Neural cell (in vitro differentiated cells): ENCODE measurements around the gene SOBP. TPM values are rescaled to one million over a fixed set of nuclear protein-coding genes. Genes with fewer than 3 reads are reported as not detected.

ENCODE experiments used
- H2AFZ ChIP-seq: fragments of 200-600, 300-800 bp; sonication (generic), shearing (Covaris generic); 2 replicates; pipeline ENCODE4 v1.6.0; 2014; ENCODE audit warnings: low read depth, mild to moderate bottlenecking, antibody characterized with exemption, low read length, moderate library complexity
- H3F3A ChIP-seq: fragments of 200-600 bp; shearing (Covaris generic); 2 replicates; pipeline ENCODE4 v1.6.1; 2016; ENCODE audit warnings: mild to moderate bottlenecking, moderate library complexity, mixed read lengths, antibody characterized with exemption, low read length; ENCODE audit not compliant: insufficient read depth, poor library complexity, severe bottlenecking
- H3K27ac ChIP-seq: fragments of 200-600, 300-800 bp; sonication (generic), shearing (Covaris generic); 2 replicates; pipeline ENCODE4 v1.5.1; 2014; ENCODE audit warnings: mild to moderate bottlenecking, low read length, moderate library complexity
- H3K27me3 ChIP-seq: fragments of 300-800, 200-600 bp; sonication (generic), shearing (Covaris generic); 2 replicates; pipeline ENCODE4 v1.6.0; 2014; ENCODE audit warnings: mild to moderate bottlenecking, low read depth, low read length, moderate library complexity; ENCODE audit not compliant: insufficient read depth
- H3K36me3 ChIP-seq: fragments of 300-800, 200-600 bp; sonication (generic), shearing (Covaris generic); 2 replicates; pipeline ENCODE4 v1.5.1; 2014; ENCODE audit warnings: mild to moderate bottlenecking, antibody characterized with exemption, low read length, moderate library complexity; ENCODE audit not compliant: insufficient read depth
- H3K4me2 ChIP-seq: fragments of 300-800, 200-600 bp; sonication (generic), shearing (Covaris generic); 2 replicates; pipeline ENCODE4 v1.6.0; 2014; ENCODE audit warnings: mild to moderate bottlenecking, low read length
- H3K4me3 ChIP-seq: fragments of 300-800, 200-600 bp; sonication (generic), shearing (Covaris generic); 2 replicates; pipeline ENCODE4 v1.5.1; 2014; ENCODE audit warnings: mild to moderate bottlenecking, low read length, moderate library complexity
- H3K79me2 ChIP-seq: fragments of 200-600 bp; shearing (Covaris generic); replicated peaks from 2 replicates; pipeline ENCODE4 v1.6.0; 2014; ENCODE audit warnings: mild to moderate bottlenecking, low read length, moderate library complexity; ENCODE audit not compliant: insufficient read depth
- H3K9ac ChIP-seq: fragments of 300-800, 200-600 bp; sonication (generic), shearing (Covaris generic); 2 replicates; pipeline ENCODE4 v1.6.1; 2016; ENCODE audit warnings: mild to moderate bottlenecking, low read length, mixed read lengths
- H3K9me2 ChIP-seq: fragments of 200-600 bp; shearing (Covaris generic); 2 replicates; pipeline ENCODE4 v1.6.1; 2016; ENCODE audit warnings: mild to moderate bottlenecking, low read length, mixed read lengths; ENCODE audit not compliant: insufficient read depth
- H3K9me3 ChIP-seq: fragments of 200-600, 300-800 bp; sonication (generic), shearing (Covaris generic); 2 replicates; pipeline ENCODE4 v1.6.1; 2016; ENCODE audit warnings: mild to moderate bottlenecking, mixed run types, low read length, moderate library complexity, mixed read lengths
- H4K20me1 ChIP-seq: fragments of 200-600 bp; shearing (Covaris generic); 2 replicates; pipeline ENCODE4 v1.6.1; 2016; ENCODE audit warnings: mild to moderate bottlenecking, mixed run types; ENCODE audit not compliant: insufficient read depth
- EP300 ChIP-seq: fragments of 450-650 bp; conservative IDR thresholded peaks from 2 replicates; pipeline ENCODE4 v1.6.1; 2014; ENCODE audit warnings: antibody characterized with exemption, mild to moderate bottlenecking, moderate library complexity; ENCODE audit not compliant: poor library complexity, severe bottlenecking
- EZH2 ChIP-seq: fragments of 200-600, 300-800 bp; shearing (Covaris generic), sonication (generic); IDR thresholded peaks from 2 replicates; pipeline ENCODE4 v1.6.1; 2014; ENCODE audit warnings: antibody characterized with exemption, low read length, borderline replicate concordance, mild to moderate bottlenecking; ENCODE audit not compliant: insufficient read depth, poor library complexity, severe bottlenecking
- MXI1 ChIP-seq: fragments of 450-650 bp; conservative IDR thresholded peaks from 2 replicates; pipeline ENCODE4 v1.6.1; 2014; ENCODE audit warnings: antibody characterized with exemption, mild to moderate bottlenecking; ENCODE audit not compliant: poor library complexity, severe bottlenecking
- POLR2AphosphoS5 ChIP-seq: IDR thresholded peaks from 2 replicates; pipeline ENCODE4 v1.6.1; 2012
- RAD21 ChIP-seq: fragments of 450-650 bp; conservative IDR thresholded peaks from 2 replicates; pipeline ENCODE4 v1.6.1; 2014; ENCODE audit warnings: antibody characterized with exemption, mild to moderate bottlenecking, moderate library complexity
- SMC3 ChIP-seq: fragments of 450-650 bp; conservative IDR thresholded peaks from 2 replicates; pipeline ENCODE4 v1.6.1; 2014; ENCODE audit warnings: antibody characterized with exemption, mild to moderate bottlenecking, moderate library complexity; ENCODE audit not compliant: poor library complexity
- TAF1 ChIP-seq: IDR thresholded peaks from 2 replicates; pipeline ENCODE4 v1.6.1; 2012; ENCODE audit warnings: low read depth
- polyA plus RNA-seq: library from polyadenylated mRNA; depleted of rRNA; stranded (reverse); fragments of >200 nt; gene quantifications from 2 replicates; pipeline ENCODE4 v1.2.3, GENCODE V29; 2014
- TF ChIP-seq, protein P1 (sequence below): fragments of 450-650 bp; IDR thresholded peaks from 2 replicates; pipeline ENCODE4 v1.5.1; 2014; ENCODE audit warnings: antibody characterized with exemption, mild to moderate bottlenecking, moderate library complexity; ENCODE audit not compliant: poor library complexity, severe bottlenecking
- TF ChIP-seq, protein P2 (sequence below): IDR thresholded peaks from 2 replicates; pipeline ENCODE4 v1.6.1; 2012; ENCODE audit warnings: borderline replicate concordance

Gene SOBP
- polyA plus RNA-seq, 1 donor from 2014 or later, result 16.4 TPM

DNA sequence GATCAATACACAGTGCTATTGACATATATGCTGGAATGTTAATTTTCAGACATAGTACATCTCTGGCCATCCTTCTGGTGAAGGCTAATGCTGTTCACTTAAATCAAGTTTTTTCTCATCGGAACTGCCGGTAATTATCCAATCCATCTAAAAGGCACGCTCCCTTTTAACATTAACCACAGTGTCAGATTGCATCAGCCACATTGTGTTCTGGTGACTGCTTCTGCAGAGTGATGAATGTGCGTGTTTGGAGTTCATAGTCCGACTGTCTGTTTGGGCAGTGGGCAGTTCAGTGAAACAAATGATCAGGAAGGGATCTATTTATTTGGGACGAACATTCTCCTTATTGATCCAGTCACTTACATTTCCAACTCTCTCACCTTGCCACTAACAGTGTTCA, 49.5 kb downstream of the SOBP start:
- H3K27me3 ChIP-seq, result no peaks in the 10 kb centered on the region
- peaks cover 6% of the 10 kb centered on the region for H3K79me2 ChIP-seq
- H3K4me2 ChIP-seq, result peak overlapping the region; percentile 12
- H3K9me3 ChIP-seq, result no peaks in the 10 kb centered on the region
- H2AFZ ChIP-seq, result no peak overlapping the region
- H3K27ac ChIP-seq, result no peak overlapping the region
- H4K20me1 ChIP-seq, result no peaks in the 10 kb centered on the region
- no peaks in the 10 kb centered on the region for H3K9me2 ChIP-seq
- H3K9ac ChIP-seq, result no peak overlapping the region
- H3K4me3 ChIP-seq, result no peak overlapping the region
- no peak for TF ChIP-seq SMC3
- TF ChIP-seq, protein P1, sequence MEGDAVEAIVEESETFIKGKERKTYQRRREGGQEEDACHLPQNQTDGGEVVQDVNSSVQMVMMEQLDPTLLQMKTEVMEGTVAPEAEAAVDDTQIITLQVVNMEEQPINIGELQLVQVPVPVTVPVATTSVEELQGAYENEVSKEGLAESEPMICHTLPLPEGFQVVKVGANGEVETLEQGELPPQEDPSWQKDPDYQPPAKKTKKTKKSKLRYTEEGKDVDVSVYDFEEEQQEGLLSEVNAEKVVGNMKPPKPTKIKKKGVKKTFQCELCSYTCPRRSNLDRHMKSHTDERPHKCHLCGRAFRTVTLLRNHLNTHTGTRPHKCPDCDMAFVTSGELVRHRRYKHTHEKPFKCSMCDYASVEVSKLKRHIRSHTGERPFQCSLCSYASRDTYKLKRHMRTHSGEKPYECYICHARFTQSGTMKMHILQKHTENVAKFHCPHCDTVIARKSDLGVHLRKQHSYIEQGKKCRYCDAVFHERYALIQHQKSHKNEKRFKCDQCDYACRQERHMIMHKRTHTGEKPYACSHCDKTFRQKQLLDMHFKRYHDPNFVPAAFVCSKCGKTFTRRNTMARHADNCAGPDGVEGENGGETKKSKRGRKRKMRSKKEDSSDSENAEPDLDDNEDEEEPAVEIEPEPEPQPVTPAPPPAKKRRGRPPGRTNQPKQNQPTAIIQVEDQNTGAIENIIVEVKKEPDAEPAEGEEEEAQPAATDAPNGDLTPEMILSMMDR, result no peak
- TF ChIP-seq TAF1, result no peak
- TF ChIP-seq EZH2, result no peak
- TF ChIP-seq RAD21, result no peak
- no peak for TF ChIP-seq EP300
- TF ChIP-seq, protein P2, sequence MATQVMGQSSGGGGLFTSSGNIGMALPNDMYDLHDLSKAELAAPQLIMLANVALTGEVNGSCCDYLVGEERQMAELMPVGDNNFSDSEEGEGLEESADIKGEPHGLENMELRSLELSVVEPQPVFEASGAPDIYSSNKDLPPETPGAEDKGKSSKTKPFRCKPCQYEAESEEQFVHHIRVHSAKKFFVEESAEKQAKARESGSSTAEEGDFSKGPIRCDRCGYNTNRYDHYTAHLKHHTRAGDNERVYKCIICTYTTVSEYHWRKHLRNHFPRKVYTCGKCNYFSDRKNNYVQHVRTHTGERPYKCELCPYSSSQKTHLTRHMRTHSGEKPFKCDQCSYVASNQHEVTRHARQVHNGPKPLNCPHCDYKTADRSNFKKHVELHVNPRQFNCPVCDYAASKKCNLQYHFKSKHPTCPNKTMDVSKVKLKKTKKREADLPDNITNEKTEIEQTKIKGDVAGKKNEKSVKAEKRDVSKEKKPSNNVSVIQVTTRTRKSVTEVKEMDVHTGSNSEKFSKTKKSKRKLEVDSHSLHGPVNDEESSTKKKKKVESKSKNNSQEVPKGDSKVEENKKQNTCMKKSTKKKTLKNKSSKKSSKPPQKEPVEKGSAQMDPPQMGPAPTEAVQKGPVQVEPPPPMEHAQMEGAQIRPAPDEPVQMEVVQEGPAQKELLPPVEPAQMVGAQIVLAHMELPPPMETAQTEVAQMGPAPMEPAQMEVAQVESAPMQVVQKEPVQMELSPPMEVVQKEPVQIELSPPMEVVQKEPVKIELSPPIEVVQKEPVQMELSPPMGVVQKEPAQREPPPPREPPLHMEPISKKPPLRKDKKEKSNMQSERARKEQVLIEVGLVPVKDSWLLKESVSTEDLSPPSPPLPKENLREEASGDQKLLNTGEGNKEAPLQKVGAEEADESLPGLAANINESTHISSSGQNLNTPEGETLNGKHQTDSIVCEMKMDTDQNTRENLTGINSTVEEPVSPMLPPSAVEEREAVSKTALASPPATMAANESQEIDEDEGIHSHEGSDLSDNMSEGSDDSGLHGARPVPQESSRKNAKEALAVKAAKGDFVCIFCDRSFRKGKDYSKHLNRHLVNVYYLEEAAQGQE, result no peak
- no peak for TF ChIP-seq POLR2AphosphoS5
- no peak for TF ChIP-seq MXI1
- H3F3A ChIP-seq, result peaks cover 3% of the 10 kb centered on the region
- H3K36me3 ChIP-seq, result no peaks in the 10 kb centered on the region

DNA sequence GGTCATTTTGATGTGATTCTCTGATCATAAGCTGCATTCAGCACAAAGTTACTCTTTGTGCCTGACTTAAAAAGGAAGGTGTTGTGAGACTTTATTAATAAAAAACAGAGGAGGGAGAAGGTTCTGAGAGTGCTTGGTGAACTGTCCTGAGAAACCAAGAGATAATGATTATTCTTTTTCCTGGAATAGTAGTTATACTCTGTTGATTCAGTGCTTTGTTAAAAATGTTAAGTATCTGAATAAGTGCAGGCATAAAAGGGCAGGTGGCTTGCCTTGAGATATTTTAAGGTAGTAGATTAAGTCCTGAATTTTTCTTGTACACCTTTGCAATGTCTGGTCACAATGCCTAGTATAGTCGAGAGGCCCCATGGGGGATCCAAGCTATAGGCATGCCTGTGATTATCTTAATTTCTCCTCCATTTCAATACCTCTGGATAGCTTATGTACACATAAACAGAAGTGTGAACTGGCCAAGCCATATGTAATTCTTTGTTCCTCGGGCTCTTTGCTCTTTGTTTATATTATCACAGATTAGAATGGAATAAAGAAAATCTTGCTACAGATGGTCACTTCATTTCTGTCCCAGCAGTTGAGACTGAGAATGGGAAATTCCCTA, 50.0 kb downstream of the SOBP start:
- Histone ChIP-seq H3K9me2 (no peaks in the 10 kb centered on the region), H3F3A (peaks cover 3% of the 10 kb centered on the region), H3K27me3 (no peaks in the 10 kb centered on the region), H3K9me3 (no peaks in the 10 kb centered on the region), H4K20me1 (no peaks in the 10 kb centered on the region), H3K36me3 (no peaks in the 10 kb centered on the region), H3K4me3 (peak overlapping the region; percentile 13), H3K4me2 (peak overlapping the region; percentile 12), H3K27ac (peak overlapping the region; percentile 36), H3K79me2 (peaks cover 6% of the 10 kb centered on the region), H3K9ac (no peak overlapping the region), H2AFZ (no peak overlapping the region)
- TF ChIP-seq SMC3 (no peak), EP300 (no peak), TAF1 (no peak), EZH2 (no peak), RAD21 (no peak), POLR2AphosphoS5 (no peak), MXI1 (no peak)
- TF ChIP-seq, protein P1, result no peak
- TF ChIP-seq, protein P2, result no peak
